ENCODE data around the gene CPSF6. TPM values are rescaled to one million over a fixed set of nuclear protein-coding genes. Genes with fewer than 3 reads are reported as not detected.

Gene CPSF6
- total RNA-seq, 4 donors from 2014 or later = 27.7 to 111 (median 72.6) TPM

- Histone ChIP-seq H3K4me1 (peaks cover 0 to 5% of the 10 kb centered on the region in 2 donors), H3K9me3 (no peaks in the 10 kb centered on the region), H3K4me3 (no peak overlapping the region), H3K27me3 (no peaks in the 10 kb centered on the region), H3K36me3 (no peaks in the 10 kb centered on the region), H3K27ac (no peak overlapping the region)
- TF ChIP-seq CTCF (IDR thresholded peaks at IDR 0.05) (no peak), POLR2A (IDR thresholded peaks at IDR 0.05) (no peak)
- no peak for DNase-seq
- intact Hi-C loops (cut with DNase I; ENCODE audit: low total_unique reads) = no loop called here
Measured at GRCh38 chr12:69243099-69244084, 4.0 kb downstream of the CPSF6 start.

- Histone ChIP-seq H3K36me3 (no peaks in the 10 kb centered on the region), H3K9me3 (no peaks in the 10 kb centered on the region), H3K27ac (no peak overlapping the region), H3K4me3 (no peak overlapping the region), H3K27me3 (no peaks in the 10 kb centered on the region), H3K4me1 (peaks cover 0 to 5% of the 10 kb centered on the region in 2 donors)
- no peak for DNase-seq
- TF ChIP-seq POLR2A (IDR thresholded peaks at IDR 0.05) = no peak
- TF ChIP-seq CTCF (IDR thresholded peaks at IDR 0.05) = no peak
- intact Hi-C loops (cut with DNase I; ENCODE audit: low total_unique reads) = no loop called here
Measured at GRCh38 chr12:69247268-69248018, 8.1 kb downstream of the CPSF6 start.

- no peak for DNase-seq
- Histone ChIP-seq H3K36me3 (no peaks in the 10 kb centered on the region), H3K4me1 (peaks cover 0 to 5% of the 10 kb centered on the region in 2 donors), H3K27me3 (no peaks in the 10 kb centered on the region), H3K9me3 (no peaks in the 10 kb centered on the region), H3K4me3 (no peak overlapping the region), H3K27ac (no peak overlapping the region)
- intact Hi-C loops (cut with DNase I; ENCODE audit: low total_unique reads) = no loop called here
- no peak for TF ChIP-seq POLR2A (IDR thresholded peaks at IDR 0.05)
- no peak for TF ChIP-seq CTCF (IDR thresholded peaks at IDR 0.05)
Measured at GRCh38 chr12:69252033-69252432, 12.7 kb downstream of the CPSF6 start.

- Histone ChIP-seq H3K27ac (no peak overlapping the region), H3K36me3 (no peaks in the 10 kb centered on the region), H3K27me3 (no peaks in the 10 kb centered on the region), H3K4me1 (peaks cover 0 to 5% of the 10 kb centered on the region in 2 donors), H3K9me3 (no peaks in the 10 kb centered on the region), H3K4me3 (no peak overlapping the region)
- intact Hi-C loops (cut with DNase I; ENCODE audit: low total_unique reads) = no loop called here
- TF ChIP-seq CTCF (IDR thresholded peaks at IDR 0.05) (peak in 3 of 4 experiments; percentile 14 to 35 (median 16)), POLR2A (IDR thresholded peaks at IDR 0.05) (no peak)
- DNase-seq = no peak
Measured at GRCh38 chr12:69254046-69254445, 14.7 kb downstream of the CPSF6 start.

GRCh38 chr12:69254862-69255261 is 15.5 kb downstream of the CPSF6 start:
- no peaks in the 10 kb centered on the region for H3K9me3 ChIP-seq
- no peak for TF ChIP-seq POLR2A (IDR thresholded peaks at IDR 0.05)
- no peak for TF ChIP-seq CTCF (IDR thresholded peaks at IDR 0.05)
- no peaks in the 10 kb centered on the region for H3K36me3 ChIP-seq
- peaks cover 0 to 5% of the 10 kb centered on the region in 2 donors for H3K4me1 ChIP-seq
- intact Hi-C loops (cut with DNase I; ENCODE audit: low total_unique reads) = no loop called here
- no peak for DNase-seq
- H3K27me3 ChIP-seq = no peaks in the 10 kb centered on the region
- no peak overlapping the region for H3K4me3 ChIP-seq
- no peak overlapping the region for H3K27ac ChIP-seq

All from uterus (tissue), 4 donors.